GM18507 (cell line): ENCODE data around the gene CROCC2.

ENCODE experiments used
- DNase-seq: peaks from one replicate; pipeline ENCODE4 v3.0.0; 2011; ENCODE audit warnings: low read depth; ENCODE audit not compliant: insufficient read length; ENCODE audit errors: extremely low spot score
- FAIRE-seq: peaks from 2 replicates; lab custom pipeline; 2011; peaks lifted over from hg19 to GRCh38; lab: Jason Lieb, UNC

The CROCC2 gene

DNA sequence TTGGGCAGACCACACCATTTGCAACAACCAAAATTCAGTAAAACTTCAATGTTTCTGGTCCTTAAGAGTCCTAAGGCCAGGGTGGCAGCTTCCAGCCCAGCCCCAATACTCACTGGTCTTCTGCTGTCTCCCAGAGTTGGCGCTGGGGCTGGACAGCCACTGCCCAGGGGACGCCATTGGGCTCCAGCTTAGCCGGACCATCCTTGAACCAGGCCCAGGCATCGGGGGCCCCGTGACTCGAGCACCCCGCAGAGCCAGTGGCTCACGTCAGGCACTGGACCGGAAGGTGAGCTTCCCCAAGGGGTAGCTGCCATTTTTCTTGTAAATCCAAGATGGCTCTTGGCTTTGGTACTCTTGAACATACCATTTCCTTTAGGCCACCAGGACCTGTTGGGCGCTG, 114.1 kb downstream of the CROCC2 start:
- DNase-seq (no peak), FAIRE-seq (no peak)

DNA sequence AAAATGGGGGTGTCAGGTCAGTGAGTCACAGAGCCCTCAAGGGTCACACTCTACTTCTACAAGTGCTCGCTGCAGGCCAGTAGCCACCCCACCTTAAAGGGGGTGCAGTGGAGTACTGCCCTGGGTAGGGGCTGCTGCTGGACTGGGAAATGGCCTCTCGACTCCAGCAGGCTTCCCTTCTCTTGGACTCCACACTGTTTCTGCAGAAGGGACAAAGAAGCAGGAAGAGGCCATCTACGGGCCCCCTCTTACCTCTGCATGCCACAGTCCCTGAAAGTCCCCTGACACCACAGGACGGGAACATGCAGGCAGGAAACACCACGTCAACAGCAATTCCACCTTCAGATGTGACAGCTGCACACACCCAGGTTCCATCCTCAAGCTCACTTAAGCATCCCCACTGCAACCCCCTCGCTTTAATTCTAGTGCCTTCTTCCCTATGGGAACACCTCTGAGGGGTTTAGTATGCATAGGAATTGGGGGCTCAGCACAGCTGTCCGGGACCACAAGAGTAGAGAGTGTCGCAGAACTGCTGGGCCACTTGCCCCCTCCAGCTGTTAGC, 114.6 kb downstream of the CROCC2 start:
- DNase-seq (no peak), FAIRE-seq (no peak)

DNA sequence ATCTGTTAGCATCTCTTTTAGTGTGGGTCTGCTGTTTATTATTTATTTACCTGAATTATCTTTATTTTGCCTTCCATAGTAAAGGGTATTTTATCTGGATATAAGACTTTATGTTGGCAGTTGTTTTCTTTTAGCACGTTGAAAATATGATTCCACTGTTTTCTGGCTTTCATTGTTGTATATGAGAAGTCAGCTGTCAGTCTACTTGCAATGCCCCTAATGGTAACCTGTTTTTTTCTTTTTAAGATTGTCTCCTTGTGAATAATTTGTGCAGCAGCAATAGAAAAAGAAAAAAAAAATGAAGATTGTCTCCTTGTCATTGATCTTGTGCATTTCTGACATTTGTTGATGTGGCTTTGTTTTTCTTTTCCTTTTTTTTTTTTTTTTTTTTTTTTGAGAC, 119.5 kb downstream of the CROCC2 start:
- FAIRE-seq (no peak), DNase-seq (no peak)

- DNase-seq (no peak), FAIRE-seq (no peak)
These were observed 123.6 kb downstream of the CROCC2 start for GRCh38 chr2:241029599-241030332.

GRCh38 chr2:241030333-241030680, 124.2 kb downstream of the CROCC2 start:
- no peak for FAIRE-seq

DNA sequence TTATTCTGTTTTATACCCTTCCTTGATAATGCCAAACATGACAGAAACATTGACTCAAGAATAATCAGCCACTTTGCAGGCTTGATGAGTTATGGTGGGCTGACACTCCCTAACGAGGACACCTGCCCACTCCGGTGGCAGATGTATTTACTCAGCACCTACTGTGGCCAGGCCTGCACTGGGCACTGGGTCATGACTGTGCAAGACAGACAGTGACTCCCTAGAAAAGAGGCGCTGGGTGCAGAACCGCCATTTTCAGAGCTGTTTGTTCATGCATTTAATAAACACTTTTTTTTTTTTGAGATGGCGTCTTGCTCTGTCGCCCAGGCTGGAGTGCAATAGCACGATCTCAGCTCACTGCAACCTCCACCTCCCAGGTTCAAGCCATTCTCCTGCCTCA, 124.7 kb downstream of the CROCC2 start:
- no peak for DNase-seq
- no peak for FAIRE-seq

More at GRCh38 chr2:241030333-241030680, 124.2 kb downstream of the CROCC2 start:
- no peak for DNase-seq

- no peak for DNase-seq
- FAIRE-seq, result no peak
These were observed 125.5 kb downstream of the CROCC2 start for GRCh38 chr2:241031436-241032165.

DNA sequence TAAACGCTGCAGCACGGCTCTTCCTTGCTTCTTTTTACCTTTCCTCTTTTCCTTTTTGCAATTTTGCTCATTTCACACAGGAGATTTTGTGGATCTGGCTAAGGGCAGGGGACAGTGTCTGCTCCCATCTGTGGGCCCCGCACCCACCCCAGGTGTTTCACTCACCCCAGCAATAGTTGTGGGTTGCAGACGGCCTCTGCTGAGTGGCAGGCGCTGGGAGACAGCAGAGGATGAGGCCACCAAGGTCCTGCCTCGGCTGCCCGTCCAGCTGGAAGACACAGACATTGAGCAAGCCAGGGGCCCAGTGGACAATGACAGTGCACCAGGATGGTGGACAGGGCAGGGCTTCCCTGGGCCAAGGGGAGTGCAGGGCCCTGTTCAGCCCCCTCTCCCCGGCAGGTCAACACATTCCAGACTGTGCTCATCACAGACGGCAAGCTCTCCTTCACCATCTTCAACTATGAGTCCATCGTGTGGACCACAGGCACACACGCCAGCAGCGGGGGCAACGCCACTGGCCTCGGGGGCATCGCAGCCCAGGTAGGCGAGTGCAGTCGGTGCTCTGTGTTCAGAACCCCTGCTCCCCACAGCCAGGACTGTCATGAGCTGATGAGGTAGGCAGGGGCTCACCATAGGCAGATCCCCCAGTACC, 127.3 kb downstream of the CROCC2 start:
- DNase-seq (no peak), FAIRE-seq (no peak)

GRCh38 chr2:241033994-241034393, 127.9 kb downstream of the CROCC2 start:
- DNase-seq, result no peak

DNA sequence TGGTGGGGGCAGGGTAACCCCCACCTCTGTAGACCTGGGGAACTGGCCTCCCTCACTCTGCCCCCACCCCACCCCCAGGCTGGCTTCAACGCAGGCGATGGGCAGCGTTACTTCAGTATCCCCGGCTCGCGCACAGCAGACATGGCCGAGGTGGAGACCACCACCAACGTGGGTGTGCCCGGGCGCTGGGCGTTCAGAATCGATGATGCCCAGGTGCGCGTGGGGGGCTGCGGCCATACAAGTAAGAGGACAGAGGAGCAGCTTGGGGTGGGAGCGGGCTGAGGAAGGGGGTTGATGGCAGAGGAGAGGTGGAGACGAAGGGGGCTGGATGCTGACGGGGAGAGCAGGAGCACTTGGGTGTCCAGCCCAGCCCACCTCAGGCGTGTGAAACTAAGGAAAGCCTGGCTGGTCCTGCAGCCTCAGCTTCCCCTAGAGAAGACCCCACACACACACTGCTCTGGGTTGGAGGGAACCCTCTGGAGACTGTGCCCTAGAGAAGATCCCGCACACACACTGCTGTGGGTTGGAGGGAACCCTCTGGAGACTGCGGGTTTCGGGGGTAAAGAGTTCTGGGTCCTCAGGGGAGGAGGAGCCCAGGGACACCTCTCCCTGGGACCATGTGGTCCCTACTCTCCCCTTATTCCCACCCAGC, 128.5 kb downstream of the CROCC2 start:
- FAIRE-seq (no peak), DNase-seq (no peak)

More at GRCh38 chr2:241033994-241034393, 127.9 kb downstream of the CROCC2 start:
- FAIRE-seq, result no peak

DNA sequence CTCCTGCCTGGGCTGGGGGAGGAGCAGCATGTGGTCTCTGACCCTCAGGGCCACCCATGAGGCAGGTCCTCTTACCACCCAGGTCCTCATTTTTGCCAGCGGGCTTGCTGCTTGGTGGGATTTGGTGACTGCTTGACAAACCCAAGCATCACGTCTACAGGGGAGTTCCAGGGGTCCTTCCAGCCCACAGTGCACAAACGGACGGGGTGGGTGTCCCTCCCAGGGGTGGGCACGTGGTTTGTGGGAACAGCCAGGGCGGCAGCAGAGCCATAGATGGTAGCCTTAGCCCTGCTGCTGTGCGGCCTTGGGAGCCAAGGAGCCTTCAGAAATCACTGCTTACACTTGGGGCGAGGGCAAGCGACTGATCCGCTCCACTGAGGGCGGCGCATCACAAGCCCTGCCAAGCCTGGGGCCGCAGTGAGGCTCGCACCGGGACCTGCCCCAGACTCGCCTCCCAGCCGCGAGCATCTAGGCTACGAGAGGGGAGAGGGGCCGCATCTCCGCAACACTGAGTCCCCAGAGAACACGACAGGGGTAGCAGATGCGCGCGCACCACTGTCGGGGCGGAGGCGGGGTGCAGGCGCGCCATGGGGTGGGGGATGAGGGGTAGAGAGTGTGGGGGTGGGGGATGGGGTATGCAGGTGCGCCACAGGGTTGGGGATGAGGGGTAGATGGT, 129.1 kb downstream of the CROCC2 start:
- DNase-seq, result no peak
- FAIRE-seq, result no peak

GRCh38 chr2:241035818-241036396, 129.8 kb downstream of the CROCC2 start:
- FAIRE-seq, result no peak

DNA sequence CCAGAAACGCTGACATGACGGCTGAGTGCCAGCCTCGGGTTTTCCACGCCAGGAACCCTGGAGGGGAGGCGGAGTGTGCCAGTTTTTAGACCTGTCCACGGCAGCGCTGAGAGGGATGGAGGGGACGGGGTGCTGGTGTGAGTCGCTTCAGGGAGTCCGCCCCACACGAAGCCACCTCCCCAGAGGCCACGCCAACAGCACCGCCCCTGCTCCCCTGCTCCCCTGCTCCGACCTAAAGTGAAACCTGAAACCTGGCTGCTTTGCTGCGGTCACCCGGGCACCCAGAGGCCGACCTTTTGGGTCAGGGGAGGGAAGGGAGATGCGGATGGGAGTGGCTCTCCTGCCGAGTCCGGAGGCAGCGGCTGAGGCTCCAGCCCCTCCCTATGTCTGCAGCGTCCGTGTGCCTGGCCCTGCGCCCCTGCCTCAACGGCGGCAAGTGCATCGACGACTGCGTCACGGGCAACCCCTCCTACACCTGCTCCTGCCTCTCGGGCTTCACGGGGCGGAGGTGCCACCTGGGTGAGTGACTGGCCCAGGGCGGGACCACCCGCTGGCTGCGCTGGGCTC, 130.3 kb downstream of the CROCC2 start:
- FAIRE-seq, result peak; percentile 91

More at GRCh38 chr2:241035818-241036396, 129.8 kb downstream of the CROCC2 start:
- DNase-seq, result peak; percentile 14

GRCh38 chr2:241036964-241037421, 130.9 kb downstream of the CROCC2 start:
- FAIRE-seq (peak; percentile 79), DNase-seq (peak; percentile 35)

More for the DNA sequence above, 130.3 kb downstream of the CROCC2 start:
- DNase-seq, result peak; percentile 71

DNA sequence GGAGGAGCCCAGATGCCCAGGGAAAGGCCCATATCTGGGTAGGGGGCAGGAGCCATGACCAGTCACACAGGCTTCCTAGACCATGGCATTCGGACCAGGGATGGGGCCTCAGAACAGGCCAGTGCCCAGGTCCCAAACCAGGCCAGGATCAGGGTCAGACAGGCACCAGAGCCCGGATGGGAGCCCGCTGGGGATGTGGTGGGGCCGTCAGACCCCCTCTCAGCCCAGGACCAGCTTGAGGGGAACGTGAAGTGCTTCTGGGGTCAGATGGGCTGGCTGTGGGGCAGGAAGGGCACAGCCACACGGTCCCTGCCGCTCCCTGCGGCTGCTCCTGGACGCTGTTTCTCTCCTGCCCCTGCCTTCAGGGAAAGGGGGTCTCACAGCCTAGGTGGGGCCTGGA, 131.4 kb downstream of the CROCC2 start:
- DNase-seq (no peak), FAIRE-seq (no peak)

DNA sequence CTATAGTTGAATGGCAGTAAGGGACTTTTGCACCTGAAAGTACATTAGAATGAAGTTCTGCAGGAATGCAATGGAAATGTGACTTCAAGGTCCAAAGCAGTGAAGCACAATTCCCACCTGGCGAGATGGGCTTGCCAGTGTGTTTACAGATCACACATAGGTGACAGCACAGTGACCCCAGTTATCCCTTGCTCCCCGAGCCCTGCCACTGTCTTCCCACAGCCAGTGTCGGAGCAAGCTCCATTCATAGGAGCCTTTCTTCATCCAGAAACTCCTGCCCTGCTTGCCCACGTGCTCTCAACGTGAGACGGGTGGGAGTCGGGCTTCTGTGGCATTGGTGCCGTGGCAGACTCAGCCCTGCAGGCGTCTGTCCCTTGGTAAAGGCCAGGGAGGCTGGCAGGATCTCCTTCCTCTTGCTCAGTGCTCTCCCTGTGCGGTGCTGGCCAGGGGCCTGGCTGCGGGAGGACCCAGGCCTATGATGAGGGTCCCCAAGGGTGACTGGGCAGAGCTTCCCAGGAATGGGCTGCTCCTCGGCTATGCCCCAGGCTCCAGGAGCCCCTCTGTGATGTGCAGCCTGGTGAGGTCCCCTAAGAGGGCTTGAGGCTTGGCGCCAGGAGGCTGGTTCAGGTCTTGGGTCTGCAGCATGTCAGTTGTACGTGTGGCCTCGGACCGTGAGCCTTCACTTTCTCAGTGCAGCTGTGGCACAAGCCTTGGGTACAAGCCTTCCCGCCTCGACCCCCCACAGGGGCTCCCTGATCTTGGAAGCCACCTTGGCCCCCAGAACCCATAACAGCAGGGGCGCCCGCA, 132.4 kb downstream of the CROCC2 start:
- DNase-seq, result no peak
- no peak for FAIRE-seq

GRCh38 chr2:241039416-241039815, 133.3 kb downstream of the CROCC2 start:
- DNase-seq (no peak), FAIRE-seq (no peak)
